NCI-H526 (cell line): ENCODE measurements around the gene ARL17A.
"Not testable (repeated sequence)": the region's sequence is repeated elsewhere in the genome, so short reads cannot be mapped to it uniquely, and the experiment has no call there.

Experiments
- DNase-seq, 2 experiments: peaks; one replicate each; lab custom pipeline; 2025; lab: John Stamatoyannopoulos, UW

ARL17A gene

GRCh38 chr17:46579083-46580075 lies at the start of gene ARL17A:
Gene ARL17A, minus strand, starts transcription at chr17:46579691. Its CDS starts 3,369 bp downstream, at chr17:46576322.
- not testable (repeated sequence) for DNase-seq

GRCh38 chr17:46628753-46629436 lies 49.4 kb upstream of the ARL17A start:
- DNase-seq, result not testable (repeated sequence)

GRCh38 chr17:46627452-46627851 lies 48.0 kb upstream of the ARL17A start:
- DNase-seq, result not testable (repeated sequence)

- DNase-seq, result not testable (repeated sequence)
These were observed 45.2 kb upstream of the ARL17A start for GRCh38 chr17:46624726-46625125.

- DNase-seq, result not testable (repeated sequence)
These were observed 44.3 kb upstream of the ARL17A start for GRCh38 chr17:46623790-46624189.

- not testable (repeated sequence) for DNase-seq
These were observed 39.5 kb upstream of the ARL17A start for GRCh38 chr17:46618975-46619374.

- DNase-seq, result not testable (repeated sequence)
These were observed 37.6 kb upstream of the ARL17A start for GRCh38 chr17:46617121-46617520.

- DNase-seq, result not testable (repeated sequence)
These were observed 34.4 kb upstream of the ARL17A start for GRCh38 chr17:46613876-46614275.

- not testable (repeated sequence) for DNase-seq
These were observed 31.8 kb upstream of the ARL17A start for GRCh38 chr17:46611304-46611703.

GRCh38 chr17:46603125-46603524 lies 23.6 kb upstream of the ARL17A start:
- DNase-seq, result not testable (repeated sequence)

GRCh38 chr17:46600767-46601166 lies 21.3 kb upstream of the ARL17A start:
- DNase-seq, result not testable (repeated sequence)

- DNase-seq, result not testable (repeated sequence)
These were observed 18.9 kb upstream of the ARL17A start for GRCh38 chr17:46598344-46598931.

- DNase-seq, result not testable (repeated sequence)
These were observed 11.8 kb upstream of the ARL17A start for GRCh38 chr17:46591332-46591731.

- not testable (repeated sequence) for DNase-seq
These were observed 11.0 kb upstream of the ARL17A start, which contains the start of gene NSF for GRCh38 chr17:46590157-46591146. Gene NSF, plus strand, starts transcription at chr17:46590669. Its CDS starts 107 bp downstream, at chr17:46590776.

GRCh38 chr17:46585444-46585843 lies 6.0 kb upstream of the ARL17A start:
- DNase-seq, result not testable (repeated sequence)

- not testable (repeated sequence) for DNase-seq
These were observed 591 bp upstream of the ARL17A start for GRCh38 chr17:46580082-46580481.

GRCh38 chr17:46571796-46572195 lies 7.7 kb downstream of the ARL17A start:
- DNase-seq, result not testable (repeated sequence)

- not testable (repeated sequence) for DNase-seq
These were observed 12.5 kb downstream of the ARL17A start for GRCh38 chr17:46566980-46567379.

- not testable (repeated sequence) for DNase-seq
These were observed 13.2 kb downstream of the ARL17A start for GRCh38 chr17:46566284-46566683.

GRCh38 chr17:46560048-46560447 lies 19.4 kb downstream of the ARL17A start:
- not testable (repeated sequence) for DNase-seq

GRCh38 chr17:46559155-46559554 lies 20.3 kb downstream of the ARL17A start:
- not testable (repeated sequence) for DNase-seq
